PC-9 (cell line): ENCODE data around the gene TMX4. TPM values are rescaled to one million over a fixed set of nuclear protein-coding genes. Genes with fewer than 3 reads are reported as not detected.

Source experiments
- BruUV-seq: library from RNA; stranded (reverse); fragments of 400-500 nt; replicated peaks from 2 replicates; lab custom pipeline; 2021; lab: Mats Ljungman, UMichigan
- CTCF ChIA-PET: fragments of 300-600 bp; sonication (Branson Sonifier 250); formaldehyde crosslinking; loops from one replicate; lab custom pipeline; 2022; ENCODE audit warnings: antibody characterized with exemption; lab: Charles Lee
- POLR2A ChIA-PET: fragments of 300-600 bp; sonication (Branson Sonifier 250); formaldehyde crosslinking; loops from one replicate; lab custom pipeline; 2022; ENCODE audit warnings: antibody characterized with exemption; ENCODE audit not compliant: unreplicated experiment; lab: Charles Lee
- DNase-seq, 2 experiments: peaks; one replicate each; pipeline versions ENCODE4 v3.0.0 to v3.0.0-alpha.2; 2015 to 2022; ENCODE audit warnings: mixed read lengths in 1 of 2
- H2AFZ ChIP-seq: fragments of 200-600 bp; sonication (generic); 2 replicates; pipeline ENCODE4 v1.8.1; 2017; ENCODE audit warnings: antibody characterized with exemption
- H3F3A ChIP-seq: fragments of 200-600 bp; sonication (generic); 2 replicates; pipeline ENCODE4 v1.8.1; 2017; ENCODE audit warnings: antibody characterized with exemption, mild to moderate bottlenecking, low read depth; ENCODE audit not compliant: insufficient read depth
- H3K27ac ChIP-seq: fragments of 200-600 bp; sonication (generic); 2 replicates; pipeline ENCODE4 v1.6.1; 2016; ENCODE audit warnings: mixed run types
- H3K27me3 ChIP-seq: fragments of 200-600 bp; sonication (generic); 2 replicates; pipeline ENCODE4 v1.6.1; 2016; ENCODE audit warnings: low read depth, mixed run types; ENCODE audit not compliant: insufficient read depth
- H3K36me3 ChIP-seq: fragments of 200-600 bp; sonication (generic); 2 replicates; pipeline ENCODE4 v1.6.1; 2016; ENCODE audit warnings: low read depth, mixed run types
- H3K4me1 ChIP-seq: fragments of 200-600 bp; sonication (generic); replicated peaks from 2 replicates; pipeline ENCODE4 v1.6.1; 2016; ENCODE audit warnings: mixed run types; ENCODE audit not compliant: insufficient read depth
- H3K4me2 ChIP-seq: fragments of 200-600 bp; sonication (generic); 2 replicates; pipeline ENCODE4 v1.6.1; 2017; ENCODE audit warnings: mixed run types
- H3K4me3 ChIP-seq: fragments of 200-600 bp; sonication (generic); 2 replicates; pipeline ENCODE4 v1.6.1; 2016; ENCODE audit warnings: mixed run types
- H3K79me2 ChIP-seq: fragments of 200-600 bp; sonication (generic); 2 replicates; pipeline ENCODE4 v1.6.1; 2017; ENCODE audit warnings: low read depth, mixed run types
- H3K9me2 ChIP-seq: fragments of 200-600 bp; sonication (generic); 2 replicates; pipeline ENCODE4 v1.8.1; 2017; ENCODE audit warnings: mild to moderate bottlenecking; ENCODE audit not compliant: insufficient read depth
- H3K9me3 ChIP-seq: fragments of 200-600 bp; sonication (generic); 2 replicates; pipeline ENCODE4 v1.8.1; 2016; ENCODE audit warnings: low read depth; ENCODE audit not compliant: insufficient read depth
- H4K20me1 ChIP-seq: fragments of 200-600 bp; sonication (generic); 2 replicates; pipeline ENCODE4 v1.8.1; 2017; ENCODE audit not compliant: insufficient read depth
- CTCF ChIP-seq: fragments of 200-600 bp; sonication (generic); conservative IDR thresholded peaks from 2 replicates; pipeline ENCODE4 v1.6.1; 2017; ENCODE audit warnings: mixed run types, antibody characterized with exemption, mild to moderate bottlenecking, moderate library complexity
- EZH2 ChIP-seq: fragments of 200-600 bp; sonication (generic); IDR thresholded peaks from 2 replicates; pipeline ENCODE4 v1.8.0; 2017; ENCODE audit warnings: antibody characterized with exemption, low read depth
- intact Hi-C: fragments of 100-400 bp; cut with micrococcal nuclease; formaldehyde crosslinking; loops from one replicate; pipeline ENCODE4 v1.10.0; 2022; ENCODE audit not compliant: unreplicated experiment
- total RNA-seq: library from RNA; stranded (reverse); gene quantifications from 2 replicates; pipeline ENCODE4 v1.2.3, GENCODE V29; 2021

Gene TMX4
- total RNA-seq, 1 experiment from 2014 or later, result 7.5 TPM

GRCh38 chr20:8060977-8061376 is 41.4 kb upstream of the TMX4 start:
- Histone ChIP-seq H3K36me3 (no peaks in the 10 kb centered on the region), H3K9me2 (no peaks in the 10 kb centered on the region), H4K20me1 (no peaks in the 10 kb centered on the region), H2AFZ (no peak overlapping the region), H3K27me3 (no peaks in the 10 kb centered on the region), H3K27ac (no peak overlapping the region), H3F3A (no peaks in the 10 kb centered on the region), H3K4me3 (no peak overlapping the region), H3K4me1 (no peaks in the 10 kb centered on the region), H3K79me2 (no peaks in the 10 kb centered on the region), H3K4me2 (no peak overlapping the region), H3K9me3 (no peaks in the 10 kb centered on the region)
- intact Hi-C loops, result no loop called here
- DNase-seq, result no peak
- BruUV-seq, result no TSS peak
- CTCF ChIA-PET, result no interaction called here
- POLR2A ChIA-PET, result no interaction called here
- TF ChIP-seq EZH2 (no peak), CTCF (no peak)

GRCh38 chr20:8057871-8058270 is 38.3 kb upstream of the TMX4 start:
- TF ChIP-seq EZH2, result no peak
- TF ChIP-seq CTCF, result no peak
- no peaks in the 10 kb centered on the region for H3K9me3 ChIP-seq
- BruUV-seq, result no TSS peak
- ChIA-PET POLR2A (no interaction called here), CTCF (no interaction called here)
- intact Hi-C loops, result no loop called here
- no peaks in the 10 kb centered on the region for H3F3A ChIP-seq
- DNase-seq, result no peak
- no peaks in the 10 kb centered on the region for H3K4me1 ChIP-seq
- no peaks in the 10 kb centered on the region for H3K9me2 ChIP-seq
- no peak overlapping the region for H3K27ac ChIP-seq
- H3K27me3 ChIP-seq, result no peaks in the 10 kb centered on the region
- H3K36me3 ChIP-seq, result no peaks in the 10 kb centered on the region
- H2AFZ ChIP-seq, result no peak overlapping the region
- H4K20me1 ChIP-seq, result no peaks in the 10 kb centered on the region
- no peak overlapping the region for H3K4me3 ChIP-seq
- no peak overlapping the region for H3K4me2 ChIP-seq
- H3K79me2 ChIP-seq, result no peaks in the 10 kb centered on the region

GRCh38 chr20:8055096-8055495 is 35.5 kb upstream of the TMX4 start:
- no peak for DNase-seq
- Histone ChIP-seq H3K4me2 (no peak overlapping the region), H3F3A (no peaks in the 10 kb centered on the region), H3K79me2 (no peaks in the 10 kb centered on the region), H3K4me1 (no peaks in the 10 kb centered on the region), H3K9me2 (no peaks in the 10 kb centered on the region), H4K20me1 (no peaks in the 10 kb centered on the region), H3K9me3 (no peaks in the 10 kb centered on the region), H3K36me3 (no peaks in the 10 kb centered on the region), H3K27ac (no peak overlapping the region), H3K4me3 (no peak overlapping the region), H3K27me3 (no peaks in the 10 kb centered on the region), H2AFZ (no peak overlapping the region)
- CTCF ChIA-PET, result no interaction called here
- TF ChIP-seq CTCF (no peak), EZH2 (no peak)
- POLR2A ChIA-PET, result no interaction called here
- intact Hi-C loops, result no loop called here
- BruUV-seq, result no TSS peak
